B cell (primary cell): ENCODE data around the gene RPTOR. TPM values are rescaled to one million over a fixed set of nuclear protein-coding genes. Genes with fewer than 3 reads are reported as not detected.

Experiments used
- ATAC-seq: fragments of 200-7000 bp; cut with Tn5 transposase; one replicate; pipeline ENCODE4 v1.10.0; 2021; ENCODE audit warnings: low read depth, mild to moderate bottlenecking, moderate number of reproducible peaks, moderate library complexity
- CTCF ChIA-PET: fragments of 350-600 bp; sonication (Branson Sonifier 250); formaldehyde crosslinking; loops from one replicate; lab custom pipeline; 2021; ENCODE audit warnings: antibody characterized with exemption, inconsistent platforms; lab: Charles Lee
- POLR2A ChIA-PET: fragments of 350-600 bp; sonication (Branson Sonifier 250); formaldehyde crosslinking; loops from one replicate; lab custom pipeline; 2021; ENCODE audit warnings: antibody characterized with exemption; lab: Charles Lee
- DNase-seq: peaks from one replicate; pipeline ENCODE4 v3.0.0; 2013
- H2AFZ ChIP-seq: 2 replicates; pipeline ENCODE4 v1.6.1; 2012; ENCODE audit warnings: mild to moderate bottlenecking, low read depth, low read length; ENCODE audit not compliant: insufficient read depth, poor library complexity, severe bottlenecking
- H3K27ac ChIP-seq, 2 donors: 1 replicate in 1 of 2; 2 replicates in 1 of 2; pipeline ENCODE4 v1.5.1; 2012 to 2013; ENCODE audit warnings: low read length in 2 of 2, mild to moderate bottlenecking in 2 of 2, moderate library complexity in 1 of 2
- H3K27me3 ChIP-seq, 4 experiments: fragments of 200-600 bp in 1 of 4; sonication (generic) in 1 of 4; replicated peaks in 1 of 4; 1 replicate in 2 of 4; 2 replicates in 2 of 4; pipeline versions ENCODE4 v1.6.1 to v1.7.0; 2013 to 2016; ENCODE audit warnings: low read length in 3 of 4, mild to moderate bottlenecking in 2 of 4, mixed read lengths in 1 of 4, moderate library complexity in 1 of 4; ENCODE audit not compliant: insufficient read depth in 4 of 4, control insufficient read depth in 3 of 4; ENCODE audit errors: control extremely low read depth in 1 of 4
- H3K36me3 ChIP-seq, 2 experiments: replicated peaks in 1 of 2; 1 replicate in 1 of 2; 2 replicates in 1 of 2; pipeline versions ENCODE4 v1.6.1 to v1.7.1; 2013; ENCODE audit warnings: low read length in 1 of 2; ENCODE audit not compliant: insufficient read depth in 2 of 2, control insufficient read depth in 1 of 2; ENCODE audit errors: control extremely low read depth in 1 of 2, extremely low read depth in 1 of 2
- H3K4me1 ChIP-seq, 2 donors: fragments of 200-600 bp in 1 of 2; sonication (generic) in 1 of 2; 1 replicate in 1 of 2; 2 replicates in 1 of 2; pipeline versions ENCODE4 v1.5.1 to v1.6.1; 2013 to 2017; ENCODE audit warnings: low read length in 2 of 2; ENCODE audit not compliant: control insufficient read depth in 2 of 2, insufficient read depth in 2 of 2
- H3K4me2 ChIP-seq: replicated peaks from 2 replicates; pipeline ENCODE3; 2012; ENCODE audit warnings: mild to moderate bottlenecking, low read depth, low read length; ENCODE audit not compliant: poor library complexity, severe bottlenecking
- H3K4me3 ChIP-seq, 5 experiments: fragments of 200-600 bp in 1 of 5; sonication (generic) in 1 of 5; 1 replicate in 3 of 5; 2 replicates in 2 of 5; pipeline versions ENCODE4 v1.5.1 to v1.7.0; 2011 to 2016; ENCODE audit warnings: low read length in 4 of 5, mild to moderate bottlenecking in 4 of 5, low read depth in 2 of 5, control low read depth in 1 of 5, moderate library complexity in 1 of 5; ENCODE audit not compliant: insufficient read depth in 1 of 5; ENCODE audit errors: control extremely low read depth in 1 of 5, extremely low read depth in 1 of 5
- H3K79me2 ChIP-seq: fragments of 200-600 bp; sonication (generic); one replicate; pipeline ENCODE4 v1.6.0; 2016; ENCODE audit warnings: low read length; ENCODE audit not compliant: control insufficient read depth, insufficient read depth
- H3K9ac ChIP-seq: fragments of 200-600 bp; sonication (generic); 2 replicates; pipeline ENCODE4 v1.6.1; 2017; ENCODE audit warnings: mild to moderate bottlenecking, low read length, moderate library complexity
- H3K9me3 ChIP-seq, 3 donors: one replicate each; pipeline versions ENCODE4 v1.6.1 to v1.7.1; 2013; ENCODE audit warnings: low read length in 2 of 3; ENCODE audit not compliant: control insufficient read depth in 2 of 3, insufficient read depth in 1 of 3; ENCODE audit errors: control extremely low read depth in 1 of 3
- H4K20me1 ChIP-seq: 2 replicates; pipeline ENCODE4 v1.6.0; 2012; ENCODE audit warnings: mild to moderate bottlenecking, low read length; ENCODE audit not compliant: insufficient read depth, control insufficient read depth, poor library complexity, severe bottlenecking
- H3K27ac Mint-ChIP-seq: one replicate; pipeline ENCODE4 v1.8.0; 2021; ENCODE audit warnings: mixed read lengths
- H3K27me3 Mint-ChIP-seq: one replicate; pipeline ENCODE4 v1.8.0; 2021; ENCODE audit warnings: mixed read lengths
- H3K4me1 Mint-ChIP-seq: one replicate; pipeline ENCODE4 v1.8.0; 2021; ENCODE audit warnings: mixed read lengths
- H3K4me3 Mint-ChIP-seq: one replicate; pipeline ENCODE4 v1.8.0; 2021; ENCODE audit warnings: mixed read lengths
- H3K9me3 Mint-ChIP-seq: one replicate; pipeline ENCODE4 v1.8.0; 2022; ENCODE audit warnings: mixed read lengths; ENCODE audit not compliant: insufficient read depth
- CTCF ChIP-seq: fragments of 200-600 bp; IDR thresholded peaks from one replicate; pipeline ENCODE4 v1.8.0; 2022; ENCODE audit warnings: antibody characterized with exemption, mild to moderate bottlenecking
- EZH2 ChIP-seq: IDR thresholded peaks from 2 replicates; pipeline ENCODE4 v1.6.1; 2012; ENCODE audit warnings: borderline replicate concordance, low read depth, mild to moderate bottlenecking, moderate library complexity, low read length; ENCODE audit not compliant: insufficient read depth, poor library complexity, severe bottlenecking
- WGBS: methylation state at CpG from one replicate; pipeline ENCODE4 v1.1.5; 2013; ENCODE audit warnings: missing lambda C conversion rate; ENCODE audit not compliant: insufficient coverage; 5-methylcytosine and 5-hydroxymethylcytosine counted together
- intact Hi-C: fragments of 100-400 bp; cut with micrococcal nuclease; formaldehyde crosslinking; loops from one replicate; pipeline ENCODE4 v1.10.0; 2022
- polyA plus RNA-seq: library from polyadenylated mRNA; depleted of rRNA; stranded (reverse); fragments of >200 nt; gene quantifications from 2 replicates; pipeline ENCODE4 v1.2.3, GENCODE V29; 2012
- total RNA-seq, 2 donors: library from RNA; stranded (reverse); fragments of 120-200 nt in 1 of 2; gene quantifications; 1 replicate in 1 of 2; 2 replicates in 1 of 2; pipeline versions ENCODE4 v1.2.3 to v1.2.4, GENCODE V29; 2013 to 2022

Gene RPTOR
- total and polyA plus RNA-seq, 2 donors (not counting 1 experiment from before 2014, with no cell fraction given) = 13.4 to 58.8 TPM

GRCh38 chr17:80868022-80868609, 323.5 kb downstream of the RPTOR start:
- H3K27ac Mint-ChIP-seq = no peak overlapping the region
- H3K27me3 Mint-ChIP-seq = no peaks in the 10 kb centered on the region
- Histone ChIP-seq H3K79me2 (no peaks in the 10 kb centered on the region), H4K20me1 (no peaks in the 10 kb centered on the region), H3K27me3 (no peaks in the 10 kb centered on the region), H3K4me3 (no peak overlapping the region), H3K27ac (no peak overlapping the region), H2AFZ (no peak overlapping the region), H3K9ac (no peak overlapping the region), H3K4me1 (peaks cover 24 to 26% of the 10 kb centered on the region in 2 donors), H3K4me2 (no peak overlapping the region), H3K9me3 (peaks cover 0 to 3% (median 0%) of the 10 kb centered on the region in 3 donors), H3K36me3 (peaks cover 0 to 4% of the 10 kb centered on the region in 2 experiments)
- CTCF ChIA-PET = interaction anchor here (1.3 kb wide), 1 partner anchor 102 kb away, joined by 4 read pairs; no protein-coding TSS in a partner anchor
- DNase-seq (no peak), ATAC-seq (no peak)
- TF ChIP-seq CTCF = no peak
- TF ChIP-seq EZH2 = no peak
- WGBS = 42% methylated on average over 3 of the region's 5 CpGs
- H3K4me3 Mint-ChIP-seq = no peak overlapping the region
- POLR2A ChIA-PET = no interaction called here
- peaks cover 33% of the 10 kb centered on the region for H3K4me1 Mint-ChIP-seq
- intact Hi-C loops = loop anchor here (5.0 kb wide), 1 partner anchor 59 kb away; no protein-coding TSS in a partner anchor
- H3K9me3 Mint-ChIP-seq = no peaks in the 10 kb centered on the region

- POLR2A ChIA-PET = no interaction called here
- no peak overlapping the region for H3K27ac Mint-ChIP-seq
- CTCF ChIA-PET = interaction anchor here (0.8 to 1.3 kb wide), 2 partner anchors 100 to 101 kb away, joined by 3 to 4 read pairs; no protein-coding TSS in a partner anchor
Observed at GRCh38 chr17:80869481-80870145, 325.0 kb downstream of the RPTOR start.

More at GRCh38 chr17:80869481-80870145, 325.0 kb downstream of the RPTOR start:
- 100% methylated on average over 6 of the region's 7 CpGs for WGBS
- no peak for ATAC-seq
- Mint-ChIP-seq H3K4me1 (peaks cover 39% of the 10 kb centered on the region), H3K4me3 (no peak overlapping the region), H3K27me3 (no peaks in the 10 kb centered on the region), H3K9me3 (no peaks in the 10 kb centered on the region)
- no peak overlapping the region for H3K9ac ChIP-seq
- no peak for TF ChIP-seq EZH2
- no peak for TF ChIP-seq CTCF
- intact Hi-C loops = loop anchor here (5.0 kb wide), 1 partner anchor 58 kb away; no protein-coding TSS in a partner anchor
- H3K9me3 ChIP-seq = no peaks in the 10 kb centered on the region
- no peak overlapping the region for H3K4me3 ChIP-seq
- no peak for DNase-seq
- H3K36me3 ChIP-seq = peaks cover 0 to 3% of the 10 kb centered on the region in 2 experiments
- H3K79me2 ChIP-seq = no peaks in the 10 kb centered on the region
- no peaks in the 10 kb centered on the region for H3K27me3 ChIP-seq
- H2AFZ ChIP-seq = no peak overlapping the region
- H3K4me1 ChIP-seq = peaks cover 25 to 26% of the 10 kb centered on the region in 2 donors
- H4K20me1 ChIP-seq = no peaks in the 10 kb centered on the region
- H3K4me2 ChIP-seq = no peak overlapping the region
- H3K27ac ChIP-seq = no peak overlapping the region
